Posterior vena cava (tissue), 2 donors: Measurements from ENCODE around the gene GRHL1. TPM values are rescaled to one million over a fixed set of nuclear protein-coding genes. Genes with fewer than 3 reads are reported as not detected.

Source experiments
- DNase-seq: peaks from one replicate; pipeline ENCODE4 v3.0.0-alpha.2; 2020; ENCODE audit warnings: low spot score
- intact Hi-C, 2 donors: fragments of 100-400 bp; cut with DNase I; formaldehyde crosslinking; loops; one replicate each; pipeline versions ENCODE4 v1.14.1 to v1.14.2; 2022 to 2023
- total RNA-seq, 2 donors: library from RNA; stranded (reverse); fragmentation: NEBNext Ultra II Directional; extraction: Animal tissue kit (Norgen Biotek cat#: 25700); gene quantifications; one replicate each; pipeline ENCODE4 v1.2.1, GENCODE V29; 2021
- donor health status: DM: yes; HTN: yes; CAD: no.
- donor health status: DM: yes; HTN: yes; CAD: no.

Gene GRHL1
- total RNA-seq, 2 donors from 2014 or later, result 1.9 to 2.3 TPM

- no peak for DNase-seq
- intact Hi-C loops, result no loop called here
Measured at GRCh38 chr2:10031886-10032745, 80.6 kb downstream of the GRHL1 start.

GRCh38 chr2:10032746-10033105 lies 81.2 kb downstream of the GRHL1 start:
- intact Hi-C loops, result no loop called here
- DNase-seq, result no peak

- intact Hi-C loops, result no loop called here
- no peak for DNase-seq
Measured at GRCh38 chr2:10033251-10034006, 81.9 kb downstream of the GRHL1 start.

GRCh38 chr2:10034333-10035052 lies 83.0 kb downstream of the GRHL1 start:
- DNase-seq, result no peak
- intact Hi-C loops, result loop anchor here in 1 of 2 donors (5.0 kb wide), 1 partner anchor 1167 kb away; no protein-coding TSS in a partner anchor

GRCh38 chr2:10035053-10035422 lies 83.5 kb downstream of the GRHL1 start:
- no peak for DNase-seq
- intact Hi-C loops, result loop anchor here in 1 of 2 donors (5.0 kb wide), 1 partner anchor 1168 kb away; no protein-coding TSS in a partner anchor

- no peak for DNase-seq
- intact Hi-C loops, result loop anchor here in 1 of 2 donors (5.0 kb wide), 1 partner anchor 1168 kb away; no protein-coding TSS in a partner anchor
Measured at GRCh38 chr2:10035633-10036032, 84.1 kb downstream of the GRHL1 start.

GRCh38 chr2:10036095-10036884 lies 84.8 kb downstream of the GRHL1 start:
- DNase-seq, result peak; percentile 92
- intact Hi-C loops, result loop anchor here in 1 of 2 donors (5.0 kb wide), 1 partner anchor 1169 kb away; no protein-coding TSS in a partner anchor

- DNase-seq, result no peak
- intact Hi-C loops, result loop anchor here in 1 of 2 donors (5.0 kb wide), 1 partner anchor 1171 kb away; no protein-coding TSS in a partner anchor
Measured at GRCh38 chr2:10038123-10038522, 86.6 kb downstream of the GRHL1 start.

- DNase-seq, result no peak
- intact Hi-C loops, result loop anchor here in 1 of 2 donors (5.0 kb wide), 1 partner anchor 1171 kb away; no protein-coding TSS in a partner anchor
Measured at GRCh38 chr2:10038716-10039115, 87.2 kb downstream of the GRHL1 start.

- intact Hi-C loops, result loop anchor here in 1 of 2 donors (5.0 kb wide), 1 partner anchor 1173 kb away; no protein-coding TSS in a partner anchor
- DNase-seq, result peak; percentile 84
Measured at GRCh38 chr2:10039658-10040410, 88.3 kb downstream of the GRHL1 start.

GRCh38 chr2:10041711-10042110 lies 90.2 kb downstream of the GRHL1 start:
- DNase-seq, result no peak
- intact Hi-C loops, result no loop called here

GRCh38 chr2:10042301-10043161 lies 91.0 kb downstream of the GRHL1 start:
- intact Hi-C loops, result no loop called here
- DNase-seq, result peak; percentile 95

GRCh38 chr2:10043256-10043905 lies 91.9 kb downstream of the GRHL1 start, which contains the start of gene KLF11:
TSS of gene KLF11 (plus strand) at chr2:10043550. CDS start at chr2:10043717, 167 bp downstream.
- peak; percentile 98 for DNase-seq
- intact Hi-C loops, result no loop called here

GRCh38 chr2:10043906-10044601 lies 92.6 kb downstream of the GRHL1 start:
- DNase-seq, result peak; percentile 100
- intact Hi-C loops, result no loop called here

GRCh38 chr2:10045561-10046355 lies 94.3 kb downstream of the GRHL1 start:
- intact Hi-C loops, result loop anchor here (5.0 kb wide), 1 partner anchor 58 kb away; no protein-coding TSS in a partner anchor
- peak; percentile 71 for DNase-seq
